ENCODE data around the gene PIP4P1. TPM values are rescaled to one million over a fixed set of nuclear protein-coding genes. Genes with fewer than 3 reads are reported as not detected.
A peak's percentile ranks its signal among the peaks of the same experiment; 100 is the strongest.

Gene PIP4P1
- total RNA-seq, 2 donors from 2014 or later, result 58.5 to 58.9 TPM

DNA sequence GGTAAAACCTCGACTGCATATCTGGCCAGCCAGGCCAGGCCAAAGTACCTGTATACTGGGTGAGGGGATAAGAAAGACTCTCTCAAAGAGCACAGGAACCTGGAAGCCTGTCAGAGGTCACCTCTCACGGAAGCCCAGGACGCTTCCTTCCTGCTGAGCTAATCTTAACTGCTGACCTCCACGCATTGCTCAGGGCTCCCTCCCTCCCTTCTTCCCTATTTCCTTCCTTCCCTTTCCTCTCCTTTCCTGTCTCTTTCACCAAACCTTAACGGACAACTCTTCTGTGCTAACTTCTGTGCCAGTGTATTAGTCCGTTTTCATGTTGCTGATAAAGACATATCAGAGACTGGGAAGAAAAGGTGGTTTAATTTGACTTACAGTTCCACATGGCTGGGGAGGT, 29.3 kb upstream of the PIP4P1 start:
- H3K4me1 Mint-ChIP-seq, result peaks cover 48% of the 10 kb centered on the region
- no peaks in the 10 kb centered on the region for H3K36me3 Mint-ChIP-seq (ENCODE audit: low read depth)
- H3K9me3 ChIP-seq (ENCODE audit: control insufficient read depth, low read length, poor library complexity, severe bottlenecking), result no peaks in the 10 kb centered on the region
- ATAC-seq, result no peak
- peak overlapping the region; percentile 57 for H3K27ac Mint-ChIP-seq
- H3K4me3 Mint-ChIP-seq, result peak overlapping the region; percentile 12
- no peaks in the 10 kb centered on the region for H3K27me3 Mint-ChIP-seq
- no peak for DNase-seq

- DNase-seq, result no peak
- ATAC-seq, result peak; percentile 67
- H3K9me3 ChIP-seq (ENCODE audit: control insufficient read depth, low read length, poor library complexity, severe bottlenecking), result no peaks in the 10 kb centered on the region
- Mint-ChIP-seq H3K36me3 (ENCODE audit: low read depth) (no peaks in the 10 kb centered on the region), H3K4me1 (peaks cover 46% of the 10 kb centered on the region), H3K27ac (peak overlapping the region; percentile 57), H3K27me3 (no peaks in the 10 kb centered on the region), H3K4me3 (peak overlapping the region; percentile 68)
Measured at GRCh38 chr14:20489093-20489994, 28.1 kb upstream of the PIP4P1 start.

- ATAC-seq, result peak; percentile 12
- peak overlapping the region; percentile 91 for H3K27ac Mint-ChIP-seq
- H3K27me3 Mint-ChIP-seq, result no peaks in the 10 kb centered on the region
- no peaks in the 10 kb centered on the region for H3K9me3 ChIP-seq (ENCODE audit: control insufficient read depth, low read length, poor library complexity, severe bottlenecking)
- peaks cover 49% of the 10 kb centered on the region for H3K4me1 Mint-ChIP-seq
- no peak for DNase-seq
- H3K36me3 Mint-ChIP-seq (ENCODE audit: low read depth), result no peaks in the 10 kb centered on the region
- H3K4me3 Mint-ChIP-seq, result peak overlapping the region; percentile 52
Measured at GRCh38 chr14:20487396-20487725, 26.1 kb upstream of the PIP4P1 start.

DNA sequence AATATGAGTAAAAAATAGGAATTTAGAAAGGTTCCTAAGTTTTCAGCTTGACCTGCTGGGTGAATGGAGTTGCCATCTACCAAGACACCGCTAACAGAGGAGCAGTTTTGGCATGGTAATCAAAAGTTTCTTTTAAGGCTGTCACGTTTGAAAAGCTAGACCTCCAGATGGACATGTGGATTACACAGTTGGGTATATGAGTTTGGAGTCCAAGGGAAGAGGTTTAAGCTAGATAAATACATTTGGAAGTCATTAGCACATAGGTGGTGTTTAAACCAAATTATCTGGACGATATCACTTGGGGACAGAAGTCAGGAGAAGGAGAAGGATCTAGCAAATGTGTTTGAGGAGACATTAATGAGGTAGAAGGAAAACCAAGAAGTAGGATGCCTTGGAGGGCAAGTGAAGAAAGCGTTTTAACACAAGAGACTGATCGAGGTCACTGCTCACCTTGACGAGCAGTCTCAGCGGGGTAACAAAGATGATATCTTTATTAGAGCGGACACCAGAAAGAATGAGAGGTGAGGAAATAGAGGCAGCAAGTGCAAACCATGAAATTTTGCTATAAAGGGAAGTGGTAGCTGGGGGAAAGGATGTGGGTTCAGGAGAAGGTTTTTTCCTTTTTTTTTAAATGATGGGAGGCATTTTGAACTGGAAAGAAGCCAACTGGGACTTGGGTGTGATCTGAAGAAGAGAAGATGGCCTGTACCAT, 25.6 kb upstream of the PIP4P1 start:
- peaks cover 53% of the 10 kb centered on the region for H3K4me1 Mint-ChIP-seq
- ATAC-seq (peak; percentile 27), DNase-seq (no peak)
- no peaks in the 10 kb centered on the region for H3K36me3 Mint-ChIP-seq (ENCODE audit: low read depth)
- no peaks in the 10 kb centered on the region for H3K9me3 ChIP-seq (ENCODE audit: control insufficient read depth, low read length, poor library complexity, severe bottlenecking)
- H3K4me3 Mint-ChIP-seq, result peak overlapping the region; percentile 52
- peak overlapping the region; percentile 91 for H3K27ac Mint-ChIP-seq
- no peaks in the 10 kb centered on the region for H3K27me3 Mint-ChIP-seq

DNA sequence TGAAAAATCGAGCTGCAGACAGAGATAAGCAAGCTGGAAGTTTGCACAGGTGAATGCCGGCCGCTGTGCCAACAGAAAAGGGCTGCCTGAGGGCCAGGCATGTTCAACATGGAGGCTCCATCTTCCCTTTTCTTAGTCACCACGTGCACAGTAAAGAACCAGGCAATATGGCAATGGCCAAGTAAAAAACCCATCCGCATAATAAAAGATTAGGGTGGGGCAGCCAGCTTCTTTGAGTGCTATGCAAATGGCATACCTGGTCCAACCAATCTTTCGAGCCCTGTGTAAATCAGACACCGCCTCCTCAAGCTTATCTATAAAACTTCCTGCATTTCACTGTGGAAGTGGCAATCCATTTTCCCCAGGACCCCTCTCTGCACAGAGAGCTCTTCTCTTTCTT, 24.7 kb upstream of the PIP4P1 start:
- no peak for DNase-seq
- Mint-ChIP-seq H3K36me3 (ENCODE audit: low read depth) (no peaks in the 10 kb centered on the region), H3K4me1 (peaks cover 55% of the 10 kb centered on the region), H3K4me3 (no peak overlapping the region), H3K27ac (no peak overlapping the region), H3K27me3 (no peaks in the 10 kb centered on the region)
- H3K9me3 ChIP-seq (ENCODE audit: control insufficient read depth, low read length, poor library complexity, severe bottlenecking), result no peaks in the 10 kb centered on the region
- no peak for ATAC-seq

- ATAC-seq (no peak), DNase-seq (no peak)
- H3K9me3 ChIP-seq (ENCODE audit: control insufficient read depth, low read length, poor library complexity, severe bottlenecking), result no peaks in the 10 kb centered on the region
- peak overlapping the region; percentile 84 for H3K27ac Mint-ChIP-seq
- H3K4me1 Mint-ChIP-seq, result peaks cover 49% of the 10 kb centered on the region
- no peak overlapping the region for H3K4me3 Mint-ChIP-seq
- peaks cover 5% of the 10 kb centered on the region for H3K36me3 Mint-ChIP-seq (ENCODE audit: low read depth)
- no peaks in the 10 kb centered on the region for H3K27me3 Mint-ChIP-seq
Measured at GRCh38 chr14:20482382-20482781, 21.1 kb upstream of the PIP4P1 start.

DNA sequence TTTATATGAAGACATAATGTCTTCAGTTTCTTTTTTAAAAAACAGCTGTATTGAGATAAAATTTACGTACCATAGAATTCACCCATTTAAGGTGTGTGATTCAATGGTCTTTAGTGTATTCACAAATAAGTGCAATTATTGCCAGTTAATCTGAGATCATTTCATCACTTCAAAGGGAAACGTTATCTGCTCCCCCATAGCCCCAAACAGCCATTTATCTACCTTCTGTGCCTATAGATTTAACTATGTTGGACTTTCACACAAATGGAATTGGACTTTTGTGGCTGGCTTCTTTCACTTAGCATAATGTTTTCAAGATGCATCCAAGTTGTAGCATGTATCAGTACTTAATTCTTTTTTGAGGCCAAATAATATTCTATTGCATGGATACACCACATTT, 17.7 kb upstream of the PIP4P1 start:
- Mint-ChIP-seq H3K4me1 (peaks cover 72% of the 10 kb centered on the region), H3K27me3 (no peaks in the 10 kb centered on the region), H3K4me3 (no peak overlapping the region), H3K36me3 (ENCODE audit: low read depth) (peaks cover 16% of the 10 kb centered on the region), H3K27ac (peak overlapping the region; percentile 84)
- ATAC-seq, result no peak
- no peaks in the 10 kb centered on the region for H3K9me3 ChIP-seq (ENCODE audit: control insufficient read depth, low read length, poor library complexity, severe bottlenecking)
- no peak for DNase-seq

- Mint-ChIP-seq H3K27ac (peak overlapping the region; percentile 84), H3K4me3 (peak overlapping the region; percentile 80), H3K27me3 (no peaks in the 10 kb centered on the region), H3K36me3 (ENCODE audit: low read depth) (peaks cover 21% of the 10 kb centered on the region), H3K4me1 (peaks cover 75% of the 10 kb centered on the region)
- no peaks in the 10 kb centered on the region for H3K9me3 ChIP-seq (ENCODE audit: control insufficient read depth, low read length, poor library complexity, severe bottlenecking)
- DNase-seq (peak in 1 of 3 donors; percentile 11), ATAC-seq (peak; percentile 73)
Measured at GRCh38 chr14:20477211-20477876, 16.1 kb upstream of the PIP4P1 start.

GRCh38 chr14:20476776-20477175, 15.5 kb upstream of the PIP4P1 start:
- no peak for DNase-seq
- ATAC-seq, result peak; percentile 5
- H3K27ac Mint-ChIP-seq, result peak overlapping the region; percentile 84
- H3K36me3 Mint-ChIP-seq (ENCODE audit: low read depth), result peaks cover 22% of the 10 kb centered on the region
- H3K9me3 ChIP-seq (ENCODE audit: control insufficient read depth, low read length, poor library complexity, severe bottlenecking), result no peaks in the 10 kb centered on the region
- peaks cover 76% of the 10 kb centered on the region for H3K4me1 Mint-ChIP-seq
- peak overlapping the region; percentile 80 for H3K4me3 Mint-ChIP-seq
- no peaks in the 10 kb centered on the region for H3K27me3 Mint-ChIP-seq

DNA sequence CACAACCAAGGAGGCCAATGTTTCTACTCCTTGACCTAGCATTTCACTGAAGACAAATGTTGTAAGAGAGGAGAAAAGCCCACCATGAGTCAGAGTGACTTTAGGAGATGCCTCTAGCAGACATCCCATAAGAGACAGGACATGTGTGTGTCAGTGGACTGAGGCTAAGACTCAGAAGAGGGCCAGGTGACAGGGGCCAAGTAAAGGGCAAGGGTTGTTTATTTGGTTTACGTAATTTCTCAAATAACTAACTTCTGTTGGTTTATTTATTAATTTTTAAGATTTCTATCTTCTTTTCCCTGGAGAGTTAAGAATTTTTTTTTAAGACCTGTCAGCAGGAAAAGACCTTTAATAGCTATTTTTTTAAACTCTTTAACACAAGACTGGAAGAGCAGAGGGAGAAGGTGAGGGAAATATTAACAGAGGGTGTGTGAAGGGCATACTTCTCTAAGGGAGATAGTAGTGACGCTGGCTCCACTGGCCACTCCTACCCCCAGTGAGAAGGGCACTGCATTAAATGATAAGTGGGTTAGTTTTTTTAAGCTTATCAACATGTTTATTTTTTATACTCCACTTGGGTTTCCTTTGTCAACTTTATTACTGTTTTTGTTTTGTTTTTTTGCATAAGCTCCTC, 11.4 kb upstream of the PIP4P1 start:
- H3K36me3 Mint-ChIP-seq (ENCODE audit: low read depth), result peaks cover 21% of the 10 kb centered on the region
- ATAC-seq, result no peak

GRCh38 chr14:20470603-20470901, 9.3 kb upstream of the PIP4P1 start:
- Mint-ChIP-seq H3K27me3 (no peaks in the 10 kb centered on the region), H3K4me3 (peak overlapping the region; percentile 100), H3K4me1 (peaks cover 59% of the 10 kb centered on the region), H3K36me3 (ENCODE audit: low read depth) (peaks cover 18% of the 10 kb centered on the region), H3K27ac (peak overlapping the region; percentile 97)
- no peaks in the 10 kb centered on the region for H3K9me3 ChIP-seq (ENCODE audit: control insufficient read depth, low read length, poor library complexity, severe bottlenecking)
- DNase-seq, result no peak
- no peak for ATAC-seq

More for the DNA sequence above, 11.4 kb upstream of the PIP4P1 start:
- DNase-seq, result no peak
- no peaks in the 10 kb centered on the region for H3K9me3 ChIP-seq (ENCODE audit: control insufficient read depth, low read length, poor library complexity, severe bottlenecking)
- Mint-ChIP-seq H3K27me3 (no peaks in the 10 kb centered on the region), H3K4me1 (peaks cover 76% of the 10 kb centered on the region), H3K4me3 (peak overlapping the region; percentile 84), H3K27ac (peak overlapping the region; percentile 91)

GRCh38 chr14:20469890-20470602, 8.8 kb upstream of the PIP4P1 start:
- DNase-seq (peak in 2 of 3 donors; percentile 11 to 28), ATAC-seq (peak; percentile 37)
- Mint-ChIP-seq H3K4me1 (peaks cover 54% of the 10 kb centered on the region), H3K27me3 (no peaks in the 10 kb centered on the region), H3K4me3 (peak overlapping the region; percentile 100), H3K36me3 (ENCODE audit: low read depth) (peaks cover 16% of the 10 kb centered on the region), H3K27ac (peak overlapping the region; percentile 97)
- H3K9me3 ChIP-seq (ENCODE audit: control insufficient read depth, low read length, poor library complexity, severe bottlenecking), result no peaks in the 10 kb centered on the region

Measured in T-helper 17 cell (primary cell).